Upper lobe of left lung (tissue), 4 donors: Measurements from ENCODE around the gene IL16.

Experiments used
- CTCF ChIP-seq, 6 experiments: fragments of 450-650 bp in 4 of 6; fragments of 200-600 bp in 2 of 6; sonication (generic) in 2 of 6; IDR thresholded peaks; one replicate each; pipeline ENCODE4 v1.5.1; 2016 to 2019; ENCODE audit warnings: antibody characterized with exemption in 6 of 6
- POLR2AphosphoS5 ChIP-seq, 2 donors: sonication (generic); formaldehyde crosslinking; IDR thresholded peaks; one replicate each; pipeline ENCODE4 v1.5.1; 2017; ENCODE audit warnings: antibody characterized with exemption in 2 of 2

GRCh38 chr15:81268881-81269601, 72.4 kb downstream of the IL16 start:
- TF ChIP-seq CTCF (IDR thresholded peaks at IDR 0.05) = no peak
- no peak for TF ChIP-seq POLR2AphosphoS5 (IDR thresholded peaks at IDR 0.05)
